T-helper 2 cell treated with Interferon-gamma antibody and Interleukin-4, amounts not matched to agents 5 μg/mL and 100 μg/mL, for 36 hours (primary cell): Measurements from ENCODE around the gene BZW1.

Experiments used
- DNase-seq: peaks from one replicate; pipeline ENCODE4 v3.0.0; 2021; ENCODE audit warnings: low spot score
- H3K27ac Mint-ChIP-seq: one replicate; pipeline ENCODE4 v1.8.0; 2021; ENCODE audit warnings: mild to moderate bottlenecking, mixed read lengths
- H3K27me3 Mint-ChIP-seq: one replicate; pipeline ENCODE4 v1.8.0; 2021; ENCODE audit warnings: low read depth, mixed read lengths
- H3K36me3 Mint-ChIP-seq: one replicate; pipeline ENCODE4 v1.8.0; 2021; ENCODE audit warnings: low read depth, mixed read lengths
- H3K4me1 Mint-ChIP-seq: one replicate; pipeline ENCODE4 v1.8.0; 2021; ENCODE audit warnings: low read depth, mixed read lengths
- H3K4me3 Mint-ChIP-seq: one replicate; pipeline ENCODE4 v1.8.0; 2022; ENCODE audit warnings: mild to moderate bottlenecking, moderate library complexity, mixed read lengths
- H3K9me3 Mint-ChIP-seq: one replicate; pipeline ENCODE4 v1.8.0; 2021; ENCODE audit warnings: mixed read lengths

Gene BZW1

GRCh38 chr2:200829258-200829655, 17.5 kb downstream of the BZW1 start:
- no peak for DNase-seq
- no peak overlapping the region for H3K4me3 Mint-ChIP-seq
- peaks cover 16% of the 10 kb centered on the region for H3K36me3 Mint-ChIP-seq
- H3K27ac Mint-ChIP-seq, result no peak overlapping the region
- no peaks in the 10 kb centered on the region for H3K9me3 Mint-ChIP-seq
- no peaks in the 10 kb centered on the region for H3K27me3 Mint-ChIP-seq
- peaks cover 4% of the 10 kb centered on the region for H3K4me1 Mint-ChIP-seq

- Mint-ChIP-seq H3K27ac (no peak overlapping the region), H3K4me3 (no peak overlapping the region), H3K4me1 (peaks cover 4% of the 10 kb centered on the region), H3K9me3 (peaks cover 13% of the 10 kb centered on the region), H3K36me3 (peaks cover 3% of the 10 kb centered on the region), H3K27me3 (no peaks in the 10 kb centered on the region)
- no peak for DNase-seq
Measured at GRCh38 chr2:200834701-200835100, 23.0 kb downstream of the BZW1 start.

GRCh38 chr2:200839513-200839912, 27.8 kb downstream of the BZW1 start:
- Mint-ChIP-seq H3K27me3 (peaks cover 4% of the 10 kb centered on the region), H3K9me3 (peaks cover 13% of the 10 kb centered on the region), H3K36me3 (peaks cover 3% of the 10 kb centered on the region), H3K4me3 (no peak overlapping the region), H3K27ac (no peak overlapping the region), H3K4me1 (no peaks in the 10 kb centered on the region)
- DNase-seq, result no peak

- Mint-ChIP-seq H3K27ac (no peak overlapping the region), H3K36me3 (no peaks in the 10 kb centered on the region), H3K27me3 (peaks cover 4% of the 10 kb centered on the region), H3K9me3 (no peaks in the 10 kb centered on the region), H3K4me3 (no peak overlapping the region), H3K4me1 (no peaks in the 10 kb centered on the region)
- no peak for DNase-seq
Measured at GRCh38 chr2:200843993-200844948, 32.6 kb downstream of the BZW1 start.

GRCh38 chr2:200845194-200845593, 33.5 kb downstream of the BZW1 start:
- Mint-ChIP-seq H3K4me3 (no peak overlapping the region), H3K27ac (no peak overlapping the region), H3K36me3 (no peaks in the 10 kb centered on the region), H3K9me3 (no peaks in the 10 kb centered on the region), H3K27me3 (peaks cover 4% of the 10 kb centered on the region), H3K4me1 (no peaks in the 10 kb centered on the region)
- DNase-seq, result no peak

- DNase-seq, result no peak
- Mint-ChIP-seq H3K4me1 (no peaks in the 10 kb centered on the region), H3K36me3 (peaks cover 6% of the 10 kb centered on the region), H3K9me3 (no peaks in the 10 kb centered on the region), H3K27ac (no peak overlapping the region), H3K4me3 (no peak overlapping the region), H3K27me3 (peaks cover 4% of the 10 kb centered on the region)
Measured at GRCh38 chr2:200845669-200846325, 34.1 kb downstream of the BZW1 start.

- peaks cover 4% of the 10 kb centered on the region for H3K27me3 Mint-ChIP-seq
- no peak overlapping the region for H3K4me3 Mint-ChIP-seq
- H3K27ac Mint-ChIP-seq, result no peak overlapping the region
- DNase-seq, result no peak
- H3K9me3 Mint-ChIP-seq, result no peaks in the 10 kb centered on the region
- H3K4me1 Mint-ChIP-seq, result no peaks in the 10 kb centered on the region
- H3K36me3 Mint-ChIP-seq, result peaks cover 21% of the 10 kb centered on the region
Measured at GRCh38 chr2:200847269-200847668, 35.6 kb downstream of the BZW1 start.

GRCh38 chr2:200847939-200848338, 36.2 kb downstream of the BZW1 start:
- peaks cover under 1% of the 10 kb centered on the region for H3K27me3 Mint-ChIP-seq

GRCh38 chr2:200850512-200851256, 39.0 kb downstream of the BZW1 start:
- no peaks in the 10 kb centered on the region for H3K27me3 Mint-ChIP-seq
- H3K4me3 Mint-ChIP-seq, result no peak overlapping the region
- peaks cover 43% of the 10 kb centered on the region for H3K36me3 Mint-ChIP-seq
- no peak for DNase-seq
- H3K9me3 Mint-ChIP-seq, result no peaks in the 10 kb centered on the region
- H3K4me1 Mint-ChIP-seq, result no peaks in the 10 kb centered on the region
- H3K27ac Mint-ChIP-seq, result no peak overlapping the region

More at GRCh38 chr2:200847939-200848338, 36.2 kb downstream of the BZW1 start:
- Mint-ChIP-seq H3K9me3 (no peaks in the 10 kb centered on the region), H3K27ac (no peak overlapping the region), H3K36me3 (peaks cover 27% of the 10 kb centered on the region), H3K4me1 (no peaks in the 10 kb centered on the region), H3K4me3 (no peak overlapping the region)
- DNase-seq, result no peak

- no peaks in the 10 kb centered on the region for H3K9me3 Mint-ChIP-seq
- DNase-seq, result no peak
- no peak overlapping the region for H3K27ac Mint-ChIP-seq
- H3K36me3 Mint-ChIP-seq, result peaks cover 49% of the 10 kb centered on the region
- H3K4me3 Mint-ChIP-seq, result no peak overlapping the region
- no peaks in the 10 kb centered on the region for H3K27me3 Mint-ChIP-seq
- H3K4me1 Mint-ChIP-seq, result peaks cover 3% of the 10 kb centered on the region
Measured at GRCh38 chr2:200851398-200852248, 39.9 kb downstream of the BZW1 start.

- H3K4me3 Mint-ChIP-seq, result no peak overlapping the region
- no peaks in the 10 kb centered on the region for H3K27me3 Mint-ChIP-seq
- H3K4me1 Mint-ChIP-seq, result peaks cover 7% of the 10 kb centered on the region
- no peak for DNase-seq
- H3K27ac Mint-ChIP-seq, result peak overlapping the region; percentile 20
- peaks cover 59% of the 10 kb centered on the region for H3K36me3 Mint-ChIP-seq
- no peaks in the 10 kb centered on the region for H3K9me3 Mint-ChIP-seq
Measured at GRCh38 chr2:200852605-200853004, 40.9 kb downstream of the BZW1 start.

GRCh38 chr2:200856806-200857205, 45.1 kb downstream of the BZW1 start:
- Mint-ChIP-seq H3K27ac (no peak overlapping the region), H3K36me3 (peaks cover 80% of the 10 kb centered on the region), H3K4me1 (peaks cover 27% of the 10 kb centered on the region), H3K9me3 (no peaks in the 10 kb centered on the region), H3K27me3 (no peaks in the 10 kb centered on the region), H3K4me3 (no peak overlapping the region)
- DNase-seq, result no peak

- DNase-seq, result no peak
- peaks cover 78% of the 10 kb centered on the region for H3K36me3 Mint-ChIP-seq
- peak overlapping the region; percentile 83 for H3K27ac Mint-ChIP-seq
- peaks cover 35% of the 10 kb centered on the region for H3K4me1 Mint-ChIP-seq
- no peaks in the 10 kb centered on the region for H3K27me3 Mint-ChIP-seq
- peak overlapping the region; percentile 95 for H3K4me3 Mint-ChIP-seq
- no peaks in the 10 kb centered on the region for H3K9me3 Mint-ChIP-seq
Measured at GRCh38 chr2:200860092-200860795, 48.5 kb downstream of the BZW1 start.
